ENCODE measurements around the gene NFIB. TPM values are rescaled to one million over a fixed set of nuclear protein-coding genes. Genes with fewer than 3 reads are reported as not detected.

NFIB gene
- polyA plus RNA-seq, result 16.4 and 24.5 TPM in 2 replicates

GRCh38 chr9:14313951-14314423 is at the start of gene NFIB:
Gene NFIB, minus strand, starts transcription at chr9:14314141. Its CDS starts 630 bp downstream, at chr9:14313511.

All from Purkinje cell (primary cell).